ENCODE results near the gene MYL4. TPM values are rescaled to one million over a fixed set of nuclear protein-coding genes. Genes with fewer than 3 reads are reported as not detected.

The MYL4 gene
- total and polyA plus RNA-seq, 10 of the 15 experiments (the other 5 are each of a cell fraction or from before 2014, with no cell fraction given): 0.23 to 1.6 (median 0.58) TPM; not detected in 3

- TF ChIP-seq LARP7 (IDR thresholded peaks at IDR 0.05) (0 out of 2 replicates have a peak, but pooled peaks have one; percentile 3), MEF2B (IDR thresholded peaks at IDR 0.05; ENCODE audit: partially characterized antibody, poor library complexity, severe bottlenecking) (no peak), IRF4 (IDR thresholded peaks at IDR 0.05; ENCODE audit: low read depth, low read length) (0 out of 2 replicates have a peak, but pooled peaks have one; percentile 17), BCL11A (IDR thresholded peaks at IDR 0.05; ENCODE audit: low read depth, low read length) (0 out of 2 replicates have a peak, but pooled peaks have one; percentile 31), IKZF2 (IDR thresholded peaks at IDR 0.05) (peak; percentile 23 to 24; a peak in 2 of 4 replicates), YBX1 (IDR thresholded peaks at IDR 0.05) (no peak), ZBTB11 (CRISPR knock-in tag; IDR thresholded peaks at IDR 0.05) (no peak), IKZF1 (conservative IDR thresholded peaks at IDR 0.05) (peak; percentile 39), ETV6 (conservative IDR thresholded peaks at IDR 0.05 in 1 of 2, IDR thresholded peaks at IDR 0.05 in 1 of 2; ENCODE audit: borderline replicate concordance in 1 of 2, low read depth in 1 of 2) (peak in 1 of 2 experiments; percentile 11; a peak in 1 of 4 replicates), TCF3 (IDR thresholded peaks at IDR 0.05; ENCODE audit: borderline replicate concordance, insufficient read depth, low read depth, low read length) (0 out of 2 replicates have a peak, but pooled peaks have one; percentile 47), MEF2A (IDR thresholded peaks at IDR 0.05; ENCODE audit: insufficient read depth, low read depth, low read length) (no peak)
Measured at GRCh38 chr17:47203984-47204721, 5.0 kb upstream of the MYL4 start (continued).

Measured in GM12878 (cell line).